MM.1S (cell line): ENCODE results near the gene SAFB.

Source experiments
- DNase-seq: peaks from one replicate; pipeline ENCODE4 v3.0.0-alpha.2; 2015
- H2AFZ ChIP-seq: fragments of 300-600 bp; sonication (generic); 2 replicates; pipeline ENCODE4 v1.6.0; 2016; ENCODE audit warnings: antibody characterized with exemption, low read length
- H3F3A ChIP-seq: fragments of 300-600 bp; sonication (generic); 2 replicates; pipeline ENCODE4 v1.6.1; 2016; ENCODE audit warnings: mild to moderate bottlenecking, antibody characterized with exemption, low read length, moderate library complexity, mixed read lengths; ENCODE audit not compliant: insufficient read depth
- H3K27ac ChIP-seq: fragments of 300-600 bp; sonication (generic); 2 replicates; pipeline ENCODE4 v1.5.1; 2016; ENCODE audit warnings: mild to moderate bottlenecking, low read length
- H3K27me3 ChIP-seq: fragments of 300-600 bp; sonication (generic); replicated peaks from 2 replicates; pipeline ENCODE4 v1.6.0; 2016; ENCODE audit warnings: low read length; ENCODE audit not compliant: insufficient read depth
- H3K36me3 ChIP-seq: fragments of 300-600 bp; sonication (generic); replicated peaks from 2 replicates; pipeline ENCODE4 v1.6.1; 2016; ENCODE audit warnings: mild to moderate bottlenecking, low read length, mixed read lengths; ENCODE audit not compliant: insufficient read depth
- H3K4me1 ChIP-seq: fragments of 300-600 bp; sonication (generic); 2 replicates; pipeline ENCODE4 v1.6.1; 2016; ENCODE audit warnings: low read length, mixed read lengths
- H3K4me2 ChIP-seq: fragments of 300-600 bp; sonication (generic); 2 replicates; pipeline ENCODE4 v1.6.0; 2016; ENCODE audit warnings: low read depth, low read length
- H3K4me3 ChIP-seq: fragments of 300-600 bp; sonication (generic); 2 replicates; pipeline ENCODE4 v1.5.1; 2016; ENCODE audit warnings: low read length, mixed read lengths
- H3K79me2 ChIP-seq: fragments of 300-600 bp; sonication (generic); 2 replicates; pipeline ENCODE4 v1.6.1; 2016; ENCODE audit warnings: mixed run types, low read length, mixed read lengths
- H3K9ac ChIP-seq: fragments of 300-600 bp; sonication (generic); 2 replicates; pipeline ENCODE4 v1.6.1; 2016; ENCODE audit warnings: low read length, mixed read lengths
- H3K9me2 ChIP-seq: fragments of 300-600 bp; sonication (generic); replicated peaks from 2 replicates; pipeline ENCODE4 v1.6.1; 2016; ENCODE audit warnings: mild to moderate bottlenecking, low read length, mixed read lengths; ENCODE audit not compliant: insufficient read depth
- H3K9me3 ChIP-seq: fragments of 300-600 bp; sonication (generic); replicated peaks from 2 replicates; pipeline ENCODE4 v1.6.1; 2016; ENCODE audit warnings: mild to moderate bottlenecking, low read length, mixed read lengths; ENCODE audit not compliant: insufficient read depth
- H4K20me1 ChIP-seq: fragments of 300-600 bp; sonication (generic); 2 replicates; pipeline ENCODE4 v1.6.1; 2016; ENCODE audit warnings: mild to moderate bottlenecking, low read length, moderate library complexity, mixed read lengths; ENCODE audit not compliant: insufficient read depth
- EZH2 ChIP-seq: fragments of 300-600 bp; sonication (generic); optimal IDR thresholded peaks from 2 replicates; pipeline ENCODE3; 2017; ENCODE audit warnings: low read depth, mild to moderate bottlenecking, antibody characterized with exemption, low read length, mixed read lengths
- EZH2phosphoT487 ChIP-seq: fragments of 300-600 bp; sonication (generic); IDR thresholded peaks from 2 replicates; pipeline ENCODE4 v1.6.1; 2018; ENCODE audit warnings: antibody characterized with exemption, low read length
- TF ChIP-seq, protein P1 (sequence below): fragments of 300-600 bp; sonication (generic); IDR thresholded peaks from 2 replicates; pipeline ENCODE4 v1.5.1; 2016; ENCODE audit warnings: antibody characterized with exemption, low read length, mixed read lengths

Gene SAFB

GRCh38 chr19:5617080-5617479, 5.8 kb upstream of the SAFB start:
- no peak overlapping the region for H3K4me2 ChIP-seq
- TF ChIP-seq EZH2 = no peak
- no peak for TF ChIP-seq EZH2phosphoT487
- TF ChIP-seq, protein P1, sequence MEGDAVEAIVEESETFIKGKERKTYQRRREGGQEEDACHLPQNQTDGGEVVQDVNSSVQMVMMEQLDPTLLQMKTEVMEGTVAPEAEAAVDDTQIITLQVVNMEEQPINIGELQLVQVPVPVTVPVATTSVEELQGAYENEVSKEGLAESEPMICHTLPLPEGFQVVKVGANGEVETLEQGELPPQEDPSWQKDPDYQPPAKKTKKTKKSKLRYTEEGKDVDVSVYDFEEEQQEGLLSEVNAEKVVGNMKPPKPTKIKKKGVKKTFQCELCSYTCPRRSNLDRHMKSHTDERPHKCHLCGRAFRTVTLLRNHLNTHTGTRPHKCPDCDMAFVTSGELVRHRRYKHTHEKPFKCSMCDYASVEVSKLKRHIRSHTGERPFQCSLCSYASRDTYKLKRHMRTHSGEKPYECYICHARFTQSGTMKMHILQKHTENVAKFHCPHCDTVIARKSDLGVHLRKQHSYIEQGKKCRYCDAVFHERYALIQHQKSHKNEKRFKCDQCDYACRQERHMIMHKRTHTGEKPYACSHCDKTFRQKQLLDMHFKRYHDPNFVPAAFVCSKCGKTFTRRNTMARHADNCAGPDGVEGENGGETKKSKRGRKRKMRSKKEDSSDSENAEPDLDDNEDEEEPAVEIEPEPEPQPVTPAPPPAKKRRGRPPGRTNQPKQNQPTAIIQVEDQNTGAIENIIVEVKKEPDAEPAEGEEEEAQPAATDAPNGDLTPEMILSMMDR = no peak
- no peak overlapping the region for H3K4me3 ChIP-seq
- H3K9me2 ChIP-seq = no peaks in the 10 kb centered on the region
- no peaks in the 10 kb centered on the region for H3F3A ChIP-seq
- no peak overlapping the region for H3K9ac ChIP-seq
- H3K79me2 ChIP-seq = peaks cover 86% of the 10 kb centered on the region
- H3K9me3 ChIP-seq = no peaks in the 10 kb centered on the region
- H4K20me1 ChIP-seq = peaks cover 9% of the 10 kb centered on the region; the same call in 1 of the 2 replicates
- no peaks in the 10 kb centered on the region for H3K27me3 ChIP-seq
- H3K27ac ChIP-seq = no peak overlapping the region
- H3K36me3 ChIP-seq = peaks cover 43% of the 10 kb centered on the region
- no peak for DNase-seq
- peaks cover 17% of the 10 kb centered on the region for H3K4me1 ChIP-seq
- no peak overlapping the region for H2AFZ ChIP-seq

GRCh38 chr19:5618591-5618990, 4.3 kb upstream of the SAFB start:
- H3K79me2 ChIP-seq = peaks cover 84% of the 10 kb centered on the region
- H3F3A ChIP-seq = peaks cover 4% of the 10 kb centered on the region; the same call in 1 of the 2 replicates
- H4K20me1 ChIP-seq = peaks cover 9% of the 10 kb centered on the region; the same call in 1 of the 2 replicates
- DNase-seq = no peak
- H3K9me2 ChIP-seq = no peaks in the 10 kb centered on the region
- no peak overlapping the region for H3K4me2 ChIP-seq
- no peak overlapping the region for H3K27ac ChIP-seq
- no peaks in the 10 kb centered on the region for H3K27me3 ChIP-seq
- H2AFZ ChIP-seq = no peak overlapping the region
- no peak overlapping the region for H3K4me3 ChIP-seq
- no peak for TF ChIP-seq EZH2phosphoT487
- TF ChIP-seq EZH2 = no peak
- TF ChIP-seq, protein P1 = no peak
- no peaks in the 10 kb centered on the region for H3K9me3 ChIP-seq
- H3K36me3 ChIP-seq = peaks cover 28% of the 10 kb centered on the region
- peaks cover 17% of the 10 kb centered on the region for H3K4me1 ChIP-seq
- no peak overlapping the region for H3K9ac ChIP-seq

GRCh38 chr19:5619946-5620345, 2.9 kb upstream of the SAFB start:
- peaks cover 24% of the 10 kb centered on the region for H3K4me1 ChIP-seq
- H3K4me2 ChIP-seq = no peak overlapping the region
- H3K4me3 ChIP-seq = no peak overlapping the region
- peaks cover 21% of the 10 kb centered on the region for H4K20me1 ChIP-seq
- H2AFZ ChIP-seq = no peak overlapping the region
- H3F3A ChIP-seq = peaks cover 9% of the 10 kb centered on the region; the same call in 1 of the 2 replicates
- no peaks in the 10 kb centered on the region for H3K9me2 ChIP-seq
- no peaks in the 10 kb centered on the region for H3K9me3 ChIP-seq
- no peak overlapping the region for H3K27ac ChIP-seq
- H3K27me3 ChIP-seq = no peaks in the 10 kb centered on the region
- peaks cover 87% of the 10 kb centered on the region for H3K79me2 ChIP-seq
- no peak for DNase-seq
- TF ChIP-seq EZH2phosphoT487 (no peak), EZH2 (no peak)
- TF ChIP-seq, protein P1 = no peak
- H3K9ac ChIP-seq = no peak overlapping the region
- peaks cover 18% of the 10 kb centered on the region for H3K36me3 ChIP-seq
